SK-N-SH treated with all-trans-retinoic acid at 6 μM for 48 hours (cell line): ENCODE data around the gene PPP1R27.

Experiments used
- ATAC-seq: fragments of 200-7000 bp; cut with Tn5 transposase; 3 replicates; pipeline ENCODE4 v1.9.1; 2020; ENCODE audit warnings: mild to moderate bottlenecking, moderate library complexity
- ARNTL ChIP-seq: fragments of 450-650 bp; formaldehyde crosslinking; IDR thresholded peaks from 2 replicates; pipeline ENCODE4 v1.5.0; 2020; ENCODE audit warnings: low read depth, mild to moderate bottlenecking, moderate library complexity, borderline replicate concordance
- BACH2 ChIP-seq: fragments of 250-450 bp; sonication (Bioruptor Pico); IDR thresholded peaks from 2 replicates; pipeline ENCODE4 v1.9.0; 2021; ENCODE audit warnings: mild to moderate bottlenecking, borderline replicate concordance
- ESRRG ChIP-seq: fragments of 250-450 bp; sonication (Bioruptor Pico); IDR thresholded peaks from 2 replicates; pipeline ENCODE4 v1.6.1; 2021; ENCODE audit warnings: mild to moderate bottlenecking
- ISL1 ChIP-seq: fragments of 250-450 bp; sonication (Bioruptor Pico); IDR thresholded peaks from 2 replicates; pipeline ENCODE4 v2.1.2; 2022; ENCODE audit warnings: mild to moderate bottlenecking, moderate library complexity
- OSR1 ChIP-seq: fragments of 250-450 bp; sonication (Bioruptor Pico); IDR thresholded peaks from 2 replicates; pipeline ENCODE4 v1.8.0; 2022; ENCODE audit warnings: moderate library complexity, mild to moderate bottlenecking, inconsistent platforms
- POU6F1 ChIP-seq: fragments of 250-450 bp; sonication (Bioruptor Pico); IDR thresholded peaks from 2 replicates; pipeline ENCODE4 v1.8.0; 2021; ENCODE audit warnings: low read depth, mild to moderate bottlenecking, moderate library complexity, borderline replicate concordance
- PPARA ChIP-seq: fragments of 250-450 bp; sonication (Bioruptor Pico); IDR thresholded peaks from 2 replicates; pipeline ENCODE4 v1.5.0; 2020; ENCODE audit warnings: mild to moderate bottlenecking, borderline replicate concordance
- RARB ChIP-seq: fragments of 250-450 bp; sonication (Bioruptor Pico); IDR thresholded peaks from 2 replicates; pipeline ENCODE4 v1.8.0; 2021; ENCODE audit warnings: mild to moderate bottlenecking, moderate library complexity
- ZC3H10 ChIP-seq: fragments of 250-450 bp; sonication (Bioruptor Pico); IDR thresholded peaks from 2 replicates; pipeline ENCODE4 v1.5.1; 2021; ENCODE audit warnings: mild to moderate bottlenecking, moderate library complexity
- ZFP3 ChIP-seq: fragments of 250-450 bp; sonication (Bioruptor Pico); IDR thresholded peaks from 2 replicates; pipeline ENCODE4 v1.5.0; 2020; ENCODE audit warnings: mild to moderate bottlenecking, moderate library complexity
- ZFP30 ChIP-seq: fragments of 450-650 bp; formaldehyde crosslinking; IDR thresholded peaks from 2 replicates; pipeline ENCODE4 v1.5.0; 2022; ENCODE audit warnings: mild to moderate bottlenecking, moderate library complexity
- ZNF565 ChIP-seq: fragments of 450-650 bp; formaldehyde crosslinking; conservative IDR thresholded peaks from 2 replicates; pipeline ENCODE4 v1.5.0; 2020; ENCODE audit warnings: low read depth, mild to moderate bottlenecking, moderate library complexity
- ZNF8 ChIP-seq: fragments of 450-650 bp; formaldehyde crosslinking; IDR thresholded peaks from 2 replicates; pipeline ENCODE4 v1.5.0; 2020; ENCODE audit warnings: mild to moderate bottlenecking, moderate library complexity
- TF ChIP-seq, protein P1 (sequence below): fragments of 250-450 bp; sonication (Bioruptor Pico); IDR thresholded peaks from 2 replicates; pipeline ENCODE4 v1.5.0; 2020; ENCODE audit warnings: mild to moderate bottlenecking, moderate library complexity
- TF ChIP-seq, protein P2 (sequence below): fragments of 250-450 bp; sonication (Bioruptor Pico); IDR thresholded peaks from 2 replicates; pipeline ENCODE4 v1.8.0; 2020; ENCODE audit warnings: mild to moderate bottlenecking, moderate library complexity, borderline replicate concordance
- TF ChIP-seq, protein P3 (sequence below): fragments of 250-450 bp; sonication (Bioruptor Pico); IDR thresholded peaks from 2 replicates; pipeline ENCODE4 v1.5.1; 2021; ENCODE audit warnings: mild to moderate bottlenecking, moderate library complexity

Gene PPP1R27

GRCh38 chr17:81844887-81845286 lies 10.0 kb upstream of the PPP1R27 start:
- ATAC-seq, result no peak
- no peak for TF ChIP-seq PPARA

DNA sequence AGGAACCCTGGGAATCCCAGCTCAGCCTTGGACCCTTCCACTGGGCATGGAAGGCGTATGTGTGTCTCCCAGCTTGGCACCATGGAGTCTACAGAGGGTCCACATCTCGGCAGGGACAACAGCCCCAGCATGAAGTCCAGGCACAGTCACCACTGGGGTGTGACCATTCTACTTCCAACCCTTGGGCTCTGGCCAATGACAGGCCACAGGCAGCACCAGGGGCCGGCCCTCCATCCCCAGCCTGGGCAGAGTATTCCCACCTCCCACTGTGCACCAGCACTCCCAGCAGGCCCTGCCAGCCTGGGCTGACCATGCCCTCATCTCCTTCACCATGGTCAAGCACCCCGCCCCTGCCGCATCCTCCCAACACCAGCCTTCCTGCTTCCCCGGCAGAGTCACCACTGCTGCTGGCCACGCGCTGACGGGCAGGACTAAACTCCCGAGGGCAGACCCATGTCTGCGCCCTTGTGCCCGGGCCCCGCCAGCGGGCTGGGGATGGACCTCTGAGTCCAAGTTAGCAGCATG lies 9.5 kb upstream of the PPP1R27 start:
- TF ChIP-seq RARB, result no peak
- no peak for TF ChIP-seq ZNF8 (CRISPR knock-in tag)
- TF ChIP-seq POU6F1, result no peak
- TF ChIP-seq PPARA, result no peak
- no peak for TF ChIP-seq ISL1 (CRISPR knock-in tag)
- no peak for ATAC-seq

DNA sequence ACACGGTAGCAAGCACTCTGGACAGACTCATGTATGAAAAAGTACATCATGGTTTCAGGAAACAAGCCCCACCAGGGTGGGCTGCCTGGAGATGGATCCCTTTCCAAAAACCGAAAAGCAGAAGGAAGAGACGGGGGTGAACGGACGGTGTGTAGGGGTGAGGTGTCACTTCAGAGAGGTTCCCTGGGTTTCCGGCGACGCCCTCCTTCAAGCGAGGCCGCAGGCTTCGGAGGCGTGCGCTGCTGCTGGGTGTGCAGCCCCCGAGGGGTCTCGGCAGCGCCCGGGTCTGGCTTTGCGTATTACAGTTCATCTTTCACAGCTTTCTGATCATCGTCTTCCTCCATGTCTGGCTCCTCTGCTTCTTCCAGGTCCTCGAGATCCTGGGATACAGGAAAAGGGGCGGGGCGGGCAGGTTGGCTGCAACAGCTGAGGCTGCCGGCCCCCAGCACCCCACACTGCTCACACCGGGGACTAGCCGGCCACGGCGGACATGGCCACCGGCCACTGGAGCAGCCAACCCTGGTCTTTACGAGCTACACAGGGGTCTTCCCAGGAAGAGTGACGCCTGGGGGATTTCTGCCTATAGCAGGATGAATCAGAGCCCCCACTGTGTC lies 9.0 kb upstream of the PPP1R27 start:
- no peak for ATAC-seq
- no peak for TF ChIP-seq ARNTL (CRISPR knock-in tag)
- TF ChIP-seq, protein P1, sequence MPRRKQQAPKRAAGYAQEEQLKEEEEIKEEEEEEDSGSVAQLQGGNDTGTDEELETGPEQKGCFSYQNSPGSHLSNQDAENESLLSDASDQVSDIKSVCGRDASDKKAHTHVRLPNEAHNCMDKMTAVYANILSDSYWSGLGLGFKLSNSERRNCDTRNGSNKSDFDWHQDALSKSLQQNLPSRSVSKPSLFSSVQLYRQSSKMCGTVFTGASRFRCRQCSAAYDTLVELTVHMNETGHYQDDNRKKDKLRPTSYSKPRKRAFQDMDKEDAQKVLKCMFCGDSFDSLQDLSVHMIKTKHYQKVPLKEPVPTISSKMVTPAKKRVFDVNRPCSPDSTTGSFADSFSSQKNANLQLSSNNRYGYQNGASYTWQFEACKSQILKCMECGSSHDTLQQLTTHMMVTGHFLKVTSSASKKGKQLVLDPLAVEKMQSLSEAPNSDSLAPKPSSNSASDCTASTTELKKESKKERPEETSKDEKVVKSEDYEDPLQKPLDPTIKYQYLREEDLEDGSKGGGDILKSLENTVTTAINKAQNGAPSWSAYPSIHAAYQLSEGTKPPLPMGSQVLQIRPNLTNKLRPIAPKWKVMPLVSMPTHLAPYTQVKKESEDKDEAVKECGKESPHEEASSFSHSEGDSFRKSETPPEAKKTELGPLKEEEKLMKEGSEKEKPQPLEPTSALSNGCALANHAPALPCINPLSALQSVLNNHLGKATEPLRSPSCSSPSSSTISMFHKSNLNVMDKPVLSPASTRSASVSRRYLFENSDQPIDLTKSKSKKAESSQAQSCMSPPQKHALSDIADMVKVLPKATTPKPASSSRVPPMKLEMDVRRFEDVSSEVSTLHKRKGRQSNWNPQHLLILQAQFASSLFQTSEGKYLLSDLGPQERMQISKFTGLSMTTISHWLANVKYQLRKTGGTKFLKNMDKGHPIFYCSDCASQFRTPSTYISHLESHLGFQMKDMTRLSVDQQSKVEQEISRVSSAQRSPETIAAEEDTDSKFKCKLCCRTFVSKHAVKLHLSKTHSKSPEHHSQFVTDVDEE (CRISPR knock-in tag), result no peak
- TF ChIP-seq BACH2 (CRISPR knock-in tag), result no peak
- no peak for TF ChIP-seq ZNF565 (CRISPR knock-in tag)
- no peak for TF ChIP-seq POU6F1
- TF ChIP-seq, protein P2, sequence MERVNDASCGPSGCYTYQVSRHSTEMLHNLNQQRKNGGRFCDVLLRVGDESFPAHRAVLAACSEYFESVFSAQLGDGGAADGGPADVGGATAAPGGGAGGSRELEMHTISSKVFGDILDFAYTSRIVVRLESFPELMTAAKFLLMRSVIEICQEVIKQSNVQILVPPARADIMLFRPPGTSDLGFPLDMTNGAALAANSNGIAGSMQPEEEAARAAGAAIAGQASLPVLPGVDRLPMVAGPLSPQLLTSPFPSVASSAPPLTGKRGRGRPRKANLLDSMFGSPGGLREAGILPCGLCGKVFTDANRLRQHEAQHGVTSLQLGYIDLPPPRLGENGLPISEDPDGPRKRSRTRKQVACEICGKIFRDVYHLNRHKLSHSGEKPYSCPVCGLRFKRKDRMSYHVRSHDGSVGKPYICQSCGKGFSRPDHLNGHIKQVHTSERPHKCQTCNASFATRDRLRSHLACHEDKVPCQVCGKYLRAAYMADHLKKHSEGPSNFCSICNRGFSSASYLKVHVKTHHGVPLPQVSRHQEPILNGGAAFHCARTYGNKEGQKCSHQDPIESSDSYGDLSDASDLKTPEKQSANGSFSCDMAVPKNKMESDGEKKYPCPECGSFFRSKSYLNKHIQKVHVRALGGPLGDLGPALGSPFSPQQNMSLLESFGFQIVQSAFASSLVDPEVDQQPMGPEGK (CRISPR knock-in tag), result no peak
- no peak for TF ChIP-seq ZC3H10 (CRISPR knock-in tag)
- TF ChIP-seq OSR1 (CRISPR knock-in tag), result no peak
- no peak for TF ChIP-seq ZFP3

DNA sequence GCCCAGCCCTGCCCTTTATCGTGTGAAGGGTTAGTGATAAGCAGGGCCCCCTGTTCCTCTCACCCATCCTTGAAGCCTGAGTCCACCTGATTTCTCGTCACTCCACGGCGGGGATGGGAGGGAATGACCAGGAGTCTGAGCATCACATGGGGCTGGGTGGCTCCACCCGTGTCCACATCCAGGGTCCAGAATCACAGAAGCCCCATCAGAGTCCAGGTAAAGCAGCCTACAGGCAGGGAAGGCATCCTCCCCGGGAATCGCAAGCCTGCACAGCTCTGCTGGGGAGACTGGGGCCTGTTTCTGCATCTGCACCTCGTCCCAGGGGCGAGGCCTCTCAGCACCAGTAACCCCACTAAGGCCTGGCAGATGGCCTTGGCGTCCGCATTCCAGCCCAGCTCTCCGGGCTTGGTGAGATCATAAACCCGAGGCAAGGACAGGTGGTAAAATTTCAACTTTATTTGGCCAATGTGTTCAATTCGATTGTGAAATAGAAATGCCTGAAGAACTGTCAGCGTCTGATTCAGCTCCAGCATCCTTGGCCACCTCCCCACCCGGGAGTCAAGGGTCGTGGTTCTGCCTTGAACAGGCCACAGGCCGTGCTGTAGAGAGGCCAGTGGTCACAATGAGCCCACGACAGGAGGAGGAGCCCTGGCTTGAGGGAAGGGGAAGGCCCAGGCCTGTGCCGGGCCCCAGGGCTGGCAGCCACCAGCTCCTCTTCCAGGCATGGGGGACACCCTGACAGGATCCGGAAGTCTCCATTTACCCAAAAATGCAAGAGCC lies 8.1 kb upstream of the PPP1R27 start:
- ATAC-seq, result no peak; the same call in 1 of the 3 replicates
- no peak for TF ChIP-seq ZFP30 (CRISPR knock-in tag)
- TF ChIP-seq, protein P3, sequence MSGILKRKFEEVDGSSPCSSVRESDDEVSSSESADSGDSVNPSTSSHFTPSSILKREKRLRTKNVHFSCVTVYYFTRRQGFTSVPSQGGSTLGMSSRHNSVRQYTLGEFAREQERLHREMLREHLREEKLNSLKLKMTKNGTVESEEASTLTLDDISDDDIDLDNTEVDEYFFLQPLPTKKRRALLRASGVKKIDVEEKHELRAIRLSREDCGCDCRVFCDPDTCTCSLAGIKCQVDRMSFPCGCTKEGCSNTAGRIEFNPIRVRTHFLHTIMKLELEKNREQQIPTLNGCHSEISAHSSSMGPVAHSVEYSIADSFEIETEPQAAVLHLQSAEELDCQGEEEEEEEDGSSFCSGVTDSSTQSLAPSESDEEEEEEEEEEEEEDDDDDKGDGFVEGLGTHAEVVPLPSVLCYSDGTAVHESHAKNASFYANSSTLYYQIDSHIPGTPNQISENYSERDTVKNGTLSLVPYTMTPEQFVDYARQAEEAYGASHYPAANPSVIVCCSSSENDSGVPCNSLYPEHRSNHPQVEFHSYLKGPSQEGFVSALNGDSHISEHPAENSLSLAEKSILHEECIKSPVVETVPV (CRISPR knock-in tag), result no peak
- no peak for TF ChIP-seq BACH2 (CRISPR knock-in tag)
- no peak for TF ChIP-seq ZNF8 (CRISPR knock-in tag)
- no peak for TF ChIP-seq ISL1 (CRISPR knock-in tag)
- TF ChIP-seq ZFP3, result no peak

- no peak for ATAC-seq
- TF ChIP-seq ZFP3 (no peak), ESRRG (CRISPR knock-in tag) (no peak)
- TF ChIP-seq, protein P1 (CRISPR knock-in tag), result no peak
These were observed 7.5 kb upstream of the PPP1R27 start for GRCh38 chr17:81842378-81842724.
